ENCODE results near the gene RAB6B. TPM values are rescaled to one million over a fixed set of nuclear protein-coding genes. Genes with fewer than 3 reads are reported as not detected.

The RAB6B gene
- total and polyA plus RNA-seq, 2 experiments from 2014 or later, result 2.6 to 9.1 TPM

DNA sequence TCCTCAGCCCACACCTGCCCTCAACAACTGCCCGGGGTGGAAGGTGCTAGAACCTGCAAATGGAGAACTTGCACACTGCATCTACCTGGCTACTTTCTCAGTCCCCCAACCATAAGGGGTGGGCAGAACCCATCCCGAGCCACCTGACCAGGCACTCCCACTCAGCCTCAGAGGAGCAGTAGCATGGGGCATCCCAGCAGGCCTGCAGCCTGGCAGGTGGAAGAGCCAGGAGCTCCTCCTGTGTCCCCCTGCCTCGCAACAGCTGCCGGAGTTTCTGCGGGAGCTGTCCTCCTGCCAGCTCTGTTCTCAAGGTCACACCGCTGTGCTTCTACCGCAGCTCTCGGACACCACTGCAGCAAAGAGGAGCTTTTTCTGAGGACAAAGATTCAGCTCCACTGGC lies 27.5 kb downstream of the RAB6B start:
- Histone ChIP-seq H3K9me3 (ENCODE audit: low read depth) (no peaks in the 10 kb centered on the region), H4K20me1 (ENCODE audit: insufficient read depth, poor library complexity, severe bottlenecking) (no peaks in the 10 kb centered on the region), H3K4me3 (no peak overlapping the region), H3K79me2 (no peaks in the 10 kb centered on the region), H3K27me3 (no peaks in the 10 kb centered on the region), H3K36me3 (replicated peaks; ENCODE audit: insufficient read depth, low read depth) (no peaks in the 10 kb centered on the region), H3K9me2 (replicated peaks; ENCODE audit: insufficient read depth) (no peaks in the 10 kb centered on the region), H2AFZ (no peak overlapping the region), H3K4me2 (no peak overlapping the region), H3K4me1 (ENCODE audit: insufficient read depth) (no peaks in the 10 kb centered on the region), H3K27ac (no peak overlapping the region)
- TF ChIP-seq EZH2 (IDR thresholded peaks at IDR 0.05; ENCODE audit: borderline replicate concordance), result no peak
- TF ChIP-seq, protein P1, sequence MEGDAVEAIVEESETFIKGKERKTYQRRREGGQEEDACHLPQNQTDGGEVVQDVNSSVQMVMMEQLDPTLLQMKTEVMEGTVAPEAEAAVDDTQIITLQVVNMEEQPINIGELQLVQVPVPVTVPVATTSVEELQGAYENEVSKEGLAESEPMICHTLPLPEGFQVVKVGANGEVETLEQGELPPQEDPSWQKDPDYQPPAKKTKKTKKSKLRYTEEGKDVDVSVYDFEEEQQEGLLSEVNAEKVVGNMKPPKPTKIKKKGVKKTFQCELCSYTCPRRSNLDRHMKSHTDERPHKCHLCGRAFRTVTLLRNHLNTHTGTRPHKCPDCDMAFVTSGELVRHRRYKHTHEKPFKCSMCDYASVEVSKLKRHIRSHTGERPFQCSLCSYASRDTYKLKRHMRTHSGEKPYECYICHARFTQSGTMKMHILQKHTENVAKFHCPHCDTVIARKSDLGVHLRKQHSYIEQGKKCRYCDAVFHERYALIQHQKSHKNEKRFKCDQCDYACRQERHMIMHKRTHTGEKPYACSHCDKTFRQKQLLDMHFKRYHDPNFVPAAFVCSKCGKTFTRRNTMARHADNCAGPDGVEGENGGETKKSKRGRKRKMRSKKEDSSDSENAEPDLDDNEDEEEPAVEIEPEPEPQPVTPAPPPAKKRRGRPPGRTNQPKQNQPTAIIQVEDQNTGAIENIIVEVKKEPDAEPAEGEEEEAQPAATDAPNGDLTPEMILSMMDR (IDR thresholded peaks at IDR 0.05; ENCODE audit: poor library complexity), result no peak
- TF ChIP-seq EZH2phosphoT487 (IDR thresholded peaks at IDR 0.05; ENCODE audit: low read depth, severe bottlenecking, unreplicated experiment), result no peak
- 61% methylated on average over 8 of the region's 8 CpGs for WGBS (ENCODE audit: low lambda C conversion rate, missing lambda C conversion rate)
- DNase-seq (ENCODE audit: low spot score), result no peak

DNA sequence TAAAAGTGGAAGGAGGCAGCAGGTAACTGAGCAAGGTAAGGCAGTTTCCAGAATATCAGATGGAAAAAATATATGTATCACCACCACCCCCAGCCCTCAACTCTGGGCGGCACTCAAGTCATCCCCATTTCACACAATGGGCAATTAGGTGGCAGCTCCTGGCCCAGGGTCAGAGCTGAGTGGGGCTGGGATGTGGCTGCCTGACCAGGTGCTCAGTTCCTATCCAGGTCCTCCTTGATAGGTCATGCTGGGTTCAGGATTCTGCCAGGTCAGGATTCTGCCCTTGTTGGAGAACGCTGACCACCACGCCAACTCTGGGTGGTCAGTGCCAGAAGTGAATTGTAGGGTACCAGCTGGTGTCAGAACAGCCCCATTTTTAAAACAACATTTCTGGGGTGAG lies 29.5 kb downstream of the RAB6B start:
- Histone ChIP-seq H3K27ac (no peak overlapping the region), H3K9me2 (replicated peaks; ENCODE audit: insufficient read depth) (no peaks in the 10 kb centered on the region)

DNA sequence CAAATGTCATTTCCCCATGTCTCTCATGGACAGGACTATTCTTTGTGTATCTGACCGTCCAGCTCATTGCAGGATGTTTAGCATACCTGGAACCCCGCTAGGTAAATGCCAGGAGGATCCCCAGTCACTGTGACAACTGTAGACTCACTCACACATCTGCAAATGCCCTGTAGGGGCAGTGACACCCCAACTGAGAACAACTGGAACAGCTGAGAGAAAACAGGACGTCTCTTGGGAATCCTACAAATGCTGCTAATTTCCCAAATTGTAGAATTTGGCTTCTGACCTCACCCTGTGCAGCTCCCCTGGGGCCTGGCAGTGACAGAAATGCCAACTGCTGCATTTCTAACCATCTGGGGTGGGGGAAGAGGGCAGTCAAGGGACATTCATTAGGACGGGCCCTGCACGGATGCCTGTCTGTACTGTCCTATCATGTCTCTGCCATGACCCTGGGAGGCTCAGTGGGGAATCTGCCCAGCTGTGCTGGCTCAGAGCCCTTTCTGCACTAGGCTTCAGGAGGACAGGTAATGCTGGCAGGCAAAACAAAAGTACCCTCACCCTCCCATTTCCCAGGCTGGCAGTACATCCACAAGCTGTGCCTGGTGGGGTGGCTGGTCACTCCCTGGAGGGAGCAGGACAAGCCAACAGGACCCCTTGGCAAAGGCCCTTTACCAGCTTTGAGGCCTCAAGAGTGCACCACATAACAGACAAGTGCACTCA lies 30.4 kb downstream of the RAB6B start:
- no peaks in the 10 kb centered on the region for H4K20me1 ChIP-seq (ENCODE audit: insufficient read depth, poor library complexity, severe bottlenecking)
- H3K9me2 ChIP-seq (replicated peaks; ENCODE audit: insufficient read depth), result no peaks in the 10 kb centered on the region
- no peak overlapping the region for H3K4me3 ChIP-seq
- 86% methylated on average over 5 of the region's 5 CpGs for WGBS (ENCODE audit: low lambda C conversion rate, missing lambda C conversion rate)
- no peak overlapping the region for H3K4me2 ChIP-seq
- no peaks in the 10 kb centered on the region for H3K36me3 ChIP-seq (replicated peaks; ENCODE audit: insufficient read depth, low read depth)
- no peaks in the 10 kb centered on the region for H3K9me3 ChIP-seq (ENCODE audit: low read depth)
- TF ChIP-seq EZH2 (IDR thresholded peaks at IDR 0.05; ENCODE audit: borderline replicate concordance) (no peak), EZH2phosphoT487 (IDR thresholded peaks at IDR 0.05; ENCODE audit: low read depth, severe bottlenecking, unreplicated experiment) (no peak)
- TF ChIP-seq, protein P1 (IDR thresholded peaks at IDR 0.05; ENCODE audit: poor library complexity), result no peak
- no peaks in the 10 kb centered on the region for H3K4me1 ChIP-seq (ENCODE audit: insufficient read depth)
- no peak overlapping the region for H2AFZ ChIP-seq
- no peak for DNase-seq (ENCODE audit: low spot score)
- H3K79me2 ChIP-seq, result no peaks in the 10 kb centered on the region
- no peak overlapping the region for H3K27ac ChIP-seq
- H3K27me3 ChIP-seq, result no peaks in the 10 kb centered on the region

More for the DNA sequence above, 29.5 kb downstream of the RAB6B start:
- no peak for DNase-seq (ENCODE audit: low spot score)
- H3K27me3 ChIP-seq, result no peaks in the 10 kb centered on the region
- H3K79me2 ChIP-seq, result no peaks in the 10 kb centered on the region
- no peaks in the 10 kb centered on the region for H4K20me1 ChIP-seq (ENCODE audit: insufficient read depth, poor library complexity, severe bottlenecking)
- H2AFZ ChIP-seq, result no peak overlapping the region
- no peaks in the 10 kb centered on the region for H3K9me3 ChIP-seq (ENCODE audit: low read depth)
- H3K36me3 ChIP-seq (replicated peaks; ENCODE audit: insufficient read depth, low read depth), result no peaks in the 10 kb centered on the region
- WGBS (ENCODE audit: low lambda C conversion rate, missing lambda C conversion rate), result 99% methylated on average over 3 of the region's 3 CpGs
- H3K4me2 ChIP-seq, result no peak overlapping the region
- no peak overlapping the region for H3K4me3 ChIP-seq
- TF ChIP-seq, protein P1 (IDR thresholded peaks at IDR 0.05; ENCODE audit: poor library complexity), result no peak
- TF ChIP-seq EZH2phosphoT487 (IDR thresholded peaks at IDR 0.05; ENCODE audit: low read depth, severe bottlenecking, unreplicated experiment) (no peak), EZH2 (IDR thresholded peaks at IDR 0.05; ENCODE audit: borderline replicate concordance) (no peak)
- H3K4me1 ChIP-seq (ENCODE audit: insufficient read depth), result no peaks in the 10 kb centered on the region
